Keratinocyte (primary cell): Measurements from ENCODE around the gene RASAL2.

Source experiments
- EZH2 ChIP-seq: IDR thresholded peaks from one replicate; pipeline ENCODE4 v1.6.1; 2012; ENCODE audit warnings: inconsistent platforms, mild to moderate bottlenecking, low read length, moderate library complexity
- TF ChIP-seq, protein P1 (sequence below), 3 experiments: IDR thresholded peaks in 1 of 3; conservative IDR thresholded peaks in 1 of 3; optimal IDR thresholded peaks in 1 of 3; 2 replicates in 2 of 3; 3 replicates in 1 of 3; pipeline versions ENCODE3 to v1.5.1; 2011; ENCODE audit warnings: low read length in 3 of 3, mild to moderate bottlenecking in 3 of 3, moderate library complexity in 2 of 3, control low read depth in 1 of 3, inconsistent platforms in 1 of 3; ENCODE audit not compliant: insufficient read depth in 2 of 3; ENCODE audit errors: extremely low read depth in 1 of 3

- TF ChIP-seq, protein P1, sequence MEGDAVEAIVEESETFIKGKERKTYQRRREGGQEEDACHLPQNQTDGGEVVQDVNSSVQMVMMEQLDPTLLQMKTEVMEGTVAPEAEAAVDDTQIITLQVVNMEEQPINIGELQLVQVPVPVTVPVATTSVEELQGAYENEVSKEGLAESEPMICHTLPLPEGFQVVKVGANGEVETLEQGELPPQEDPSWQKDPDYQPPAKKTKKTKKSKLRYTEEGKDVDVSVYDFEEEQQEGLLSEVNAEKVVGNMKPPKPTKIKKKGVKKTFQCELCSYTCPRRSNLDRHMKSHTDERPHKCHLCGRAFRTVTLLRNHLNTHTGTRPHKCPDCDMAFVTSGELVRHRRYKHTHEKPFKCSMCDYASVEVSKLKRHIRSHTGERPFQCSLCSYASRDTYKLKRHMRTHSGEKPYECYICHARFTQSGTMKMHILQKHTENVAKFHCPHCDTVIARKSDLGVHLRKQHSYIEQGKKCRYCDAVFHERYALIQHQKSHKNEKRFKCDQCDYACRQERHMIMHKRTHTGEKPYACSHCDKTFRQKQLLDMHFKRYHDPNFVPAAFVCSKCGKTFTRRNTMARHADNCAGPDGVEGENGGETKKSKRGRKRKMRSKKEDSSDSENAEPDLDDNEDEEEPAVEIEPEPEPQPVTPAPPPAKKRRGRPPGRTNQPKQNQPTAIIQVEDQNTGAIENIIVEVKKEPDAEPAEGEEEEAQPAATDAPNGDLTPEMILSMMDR (optimal IDR thresholded peaks at IDR 0.05 in 1 of 3, IDR thresholded peaks at IDR 0.05 in 1 of 3, conservative IDR thresholded peaks at IDR 0.05 in 1 of 3; ENCODE audit: extremely low read depth in 1 of 3, insufficient read depth in 2 of 3, low read length in 3 of 3): no peak
- no peak for TF ChIP-seq EZH2
These were observed 418.8 kb downstream of the RASAL2 start, which contains the start of gene TEX35 for GRCh38 chr1:178512566-178513277.
